ENCODE measurements around the gene AFTPH.

GRCh38 chr2:64629875-64630274, 105.7 kb downstream of the AFTPH start:
- TF ChIP-seq, protein P1, sequence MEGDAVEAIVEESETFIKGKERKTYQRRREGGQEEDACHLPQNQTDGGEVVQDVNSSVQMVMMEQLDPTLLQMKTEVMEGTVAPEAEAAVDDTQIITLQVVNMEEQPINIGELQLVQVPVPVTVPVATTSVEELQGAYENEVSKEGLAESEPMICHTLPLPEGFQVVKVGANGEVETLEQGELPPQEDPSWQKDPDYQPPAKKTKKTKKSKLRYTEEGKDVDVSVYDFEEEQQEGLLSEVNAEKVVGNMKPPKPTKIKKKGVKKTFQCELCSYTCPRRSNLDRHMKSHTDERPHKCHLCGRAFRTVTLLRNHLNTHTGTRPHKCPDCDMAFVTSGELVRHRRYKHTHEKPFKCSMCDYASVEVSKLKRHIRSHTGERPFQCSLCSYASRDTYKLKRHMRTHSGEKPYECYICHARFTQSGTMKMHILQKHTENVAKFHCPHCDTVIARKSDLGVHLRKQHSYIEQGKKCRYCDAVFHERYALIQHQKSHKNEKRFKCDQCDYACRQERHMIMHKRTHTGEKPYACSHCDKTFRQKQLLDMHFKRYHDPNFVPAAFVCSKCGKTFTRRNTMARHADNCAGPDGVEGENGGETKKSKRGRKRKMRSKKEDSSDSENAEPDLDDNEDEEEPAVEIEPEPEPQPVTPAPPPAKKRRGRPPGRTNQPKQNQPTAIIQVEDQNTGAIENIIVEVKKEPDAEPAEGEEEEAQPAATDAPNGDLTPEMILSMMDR (conservative IDR thresholded peaks at IDR 0.05; ENCODE audit: low read depth, low read length): no peak
- TF ChIP-seq EZH2 (IDR thresholded peaks at IDR 0.05; ENCODE audit: borderline replicate concordance, low read depth, low read length, poor library complexity, severe bottlenecking): no peak
